ENCODE results near the gene DENND6B. TPM values are rescaled to one million over a fixed set of nuclear protein-coding genes. Genes with fewer than 3 reads are reported as not detected.
A peak's percentile ranks its signal among the peaks of the same experiment; 100 is the strongest.

DENND6B gene
- total and polyA plus RNA-seq, 2 of the 13 experiments (the other 11 are each of a cell fraction or from before 2014, with no cell fraction given), result 0.95 to 3.8 TPM

GRCh38 chr22:50293441-50294318 is 33.1 kb downstream of the DENND6B start (continued):
- TF ChIP-seq ZNF282 (IDR thresholded peaks at IDR 0.05; ENCODE audit: partially characterized antibody) (no peak), ZNF674 (CRISPR knock-in tag; IDR thresholded peaks at IDR 0.05; ENCODE audit: low read depth) (no peak), NFRKB (IDR thresholded peaks at IDR 0.05) (no peak), SAFB2 (CRISPR knock-in tag; IDR thresholded peaks at IDR 0.05; ENCODE audit: borderline replicate concordance, low read depth) (no peak), ZNF780A (CRISPR knock-in tag; IDR thresholded peaks at IDR 0.05) (no peak), FOXK1 (CRISPR knock-in tag; IDR thresholded peaks at IDR 0.05; ENCODE audit: borderline replicate concordance, low read depth) (peak; percentile 65; the same call in 1 of the 2 replicates), E2F2 (CRISPR knock-in tag; IDR thresholded peaks at IDR 0.05; ENCODE audit: borderline replicate concordance) (no peak), ELF3 (CRISPR knock-in tag; IDR thresholded peaks at IDR 0.05) (peak; percentile 99), SNAPC5 (CRISPR knock-in tag; IDR thresholded peaks at IDR 0.05; ENCODE audit: borderline replicate concordance) (0 out of 2 replicates have a peak, but pooled peaks have one; percentile 61), PHF20 (CRISPR knock-in tag; IDR thresholded peaks at IDR 0.05) (peak; percentile 77), ZNF512 (CRISPR knock-in tag; IDR thresholded peaks at IDR 0.05) (no peak), TSC22D2 (CRISPR knock-in tag; IDR thresholded peaks at IDR 0.05; ENCODE audit: borderline replicate concordance) (no peak), AKNA (CRISPR knock-in tag; IDR thresholded peaks at IDR 0.05; ENCODE audit: borderline replicate concordance) (no peak), NFIB (CRISPR knock-in tag; IDR thresholded peaks at IDR 0.05; ENCODE audit: borderline replicate concordance) (no peak), TCF7L2 (IDR thresholded peaks at IDR 0.05; ENCODE audit: low read depth, low read length) (no peak), FOXP1 (IDR thresholded peaks at IDR 0.05) (no peak), FOXP1 (CRISPR knock-in tag; IDR thresholded peaks at IDR 0.05) (peak; percentile 60), SIN3B (IDR thresholded peaks at IDR 0.05; ENCODE audit: low read length) (no peak), ATF7 (IDR thresholded peaks at IDR 0.05) (no peak), ATF7 (CRISPR knock-in tag; IDR thresholded peaks at IDR 0.05) (0 out of 2 replicates have a peak, but pooled peaks have one; percentile 13), GATAD2A (CRISPR knock-in tag; IDR thresholded peaks at IDR 0.05) (peak; percentile 82), ZFP82 (CRISPR knock-in tag; IDR thresholded peaks at IDR 0.05; ENCODE audit: borderline replicate concordance) (0 out of 2 replicates have a peak, but pooled peaks have one; percentile 81), POLR2A (IDR thresholded peaks at IDR 0.05; ENCODE audit: insufficient read depth in 1 of 2, low read depth in 2 of 2, low read length in 2 of 2) (peak; percentile 72 to 76)

Data from HepG2 (cell line).